Activated T-cell treated with anti-CD3 and anti-CD28 coated beads, Interleukin-2, amount 50 U/mL, for 4 hours (primary cell): ENCODE data around the gene DNAJA1. TPM values are rescaled to one million over a fixed set of nuclear protein-coding genes. Genes with fewer than 3 reads are reported as not detected.
"Not testable (repeated sequence)": the region's sequence is repeated elsewhere in the genome, so short reads cannot be mapped to it uniquely, and the experiment has no call there.

Experiments used
- ATAC-seq, 2 donors: fragments of 200-7000 bp; cut with Tn5 transposase; one replicate each; pipeline ENCODE4 v1.10.0; 2021
- DNase-seq: peaks from one replicate; pipeline ENCODE4 v3.0.0-alpha.2; 2020
- H3K27me3 Mint-ChIP-seq: one replicate; pipeline ENCODE4 v1.8.0; 2021; ENCODE audit warnings: low read depth, mixed read lengths
- H3K36me3 Mint-ChIP-seq: one replicate; pipeline ENCODE4 v1.8.0; 2022; ENCODE audit warnings: mixed read lengths; ENCODE audit not compliant: insufficient read depth
- H3K4me1 Mint-ChIP-seq: one replicate; pipeline ENCODE4 v1.8.0; 2021; ENCODE audit warnings: low read depth, mixed read lengths
- H3K4me3 Mint-ChIP-seq: one replicate; pipeline ENCODE4 v1.8.0; 2021; ENCODE audit warnings: mild to moderate bottlenecking, moderate library complexity, mixed read lengths
- H3K9me3 Mint-ChIP-seq: one replicate; pipeline ENCODE4 v1.8.0; 2021; ENCODE audit warnings: mixed read lengths
- total RNA-seq, 3 donors: library from RNA; stranded (reverse); gene quantifications; one replicate each; pipeline ENCODE4 v1.2.1, GENCODE V29; 2021

Gene DNAJA1
- 100 to 1,000 TPM; 304 to 321 (median 315) TPM for total RNA-seq

GRCh38 chr9:33024966-33025571 lies at the start of gene DNAJA1:
Gene DNAJA1 (plus strand): TSS chr9:33025273. CDS start chr9:33026485, 1,212 bp downstream.
- Mint-ChIP-seq H3K4me1 (peaks cover 63% of the 10 kb centered on the region), H3K9me3 (no peaks in the 10 kb centered on the region), H3K36me3 (peaks cover 34% of the 10 kb centered on the region), H3K4me3 (peak within 1 kb of the TSS; percentile 98), H3K27me3 (no peaks in the 10 kb centered on the region)
- DNase-seq (peak; percentile 95), ATAC-seq (peak; percentile 84 to 88)

DNA sequence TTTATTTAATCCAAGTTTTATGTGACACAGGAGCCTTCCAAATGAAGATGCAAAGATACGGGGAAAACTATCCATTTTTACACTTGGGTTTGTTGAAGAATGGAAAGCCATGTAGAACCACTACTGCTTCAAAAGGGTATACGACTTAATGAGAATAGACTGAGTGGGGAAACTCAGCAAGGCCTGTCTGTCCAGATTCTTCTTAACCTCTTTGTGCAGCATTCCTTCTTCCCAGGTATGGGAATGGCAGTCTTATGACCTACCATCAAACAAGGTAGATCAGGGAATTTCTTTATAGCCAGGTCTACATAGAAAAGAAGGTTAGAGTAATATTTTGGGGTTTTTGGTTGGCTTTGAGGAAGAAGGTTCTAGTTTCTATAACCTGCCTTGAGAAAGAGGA lies 47.0 kb upstream of the DNAJA1 start:
- DNase-seq: no peak
- no peak overlapping the region for H3K4me3 Mint-ChIP-seq
- peaks cover 36% of the 10 kb centered on the region for H3K36me3 Mint-ChIP-seq
- no peaks in the 10 kb centered on the region for H3K27me3 Mint-ChIP-seq
- no peaks in the 10 kb centered on the region for H3K4me1 Mint-ChIP-seq
- no peaks in the 10 kb centered on the region for H3K9me3 Mint-ChIP-seq
- no peak for ATAC-seq

DNA sequence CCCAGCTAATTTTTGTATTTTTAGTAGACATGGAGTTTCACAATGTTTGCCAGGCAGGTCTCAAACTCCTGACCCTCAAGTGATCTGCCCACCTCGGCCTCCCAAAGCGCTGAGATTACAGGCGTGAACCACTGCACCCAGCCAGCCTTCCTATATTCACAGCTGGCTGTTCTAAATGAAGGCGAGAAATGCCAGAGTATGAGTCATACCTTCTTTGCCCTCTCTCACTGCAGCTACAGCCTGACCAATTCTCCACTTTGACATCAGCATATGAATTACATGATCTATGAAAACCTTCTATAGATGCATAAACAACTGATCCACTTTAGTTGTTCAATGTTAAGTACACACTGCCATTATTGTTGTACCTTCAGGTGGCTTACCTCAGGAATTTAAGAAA lies 38.1 kb upstream of the DNAJA1 start:
- Mint-ChIP-seq H3K36me3 (peaks cover 41% of the 10 kb centered on the region), H3K9me3 (no peaks in the 10 kb centered on the region)

GRCh38 chr9:32989660-32990059 lies 35.4 kb upstream of the DNAJA1 start:
- Mint-ChIP-seq H3K4me3 (no peak overlapping the region), H3K4me1 (peaks cover 10% of the 10 kb centered on the region), H3K27me3 (no peaks in the 10 kb centered on the region), H3K36me3 (peaks cover 33% of the 10 kb centered on the region), H3K9me3 (no peaks in the 10 kb centered on the region)
- ATAC-seq (no peak), DNase-seq (no peak)

More for the DNA sequence above, 38.1 kb upstream of the DNAJA1 start:
- no peak for DNase-seq
- H3K27me3 Mint-ChIP-seq: no peaks in the 10 kb centered on the region
- H3K4me3 Mint-ChIP-seq: no peak overlapping the region
- H3K4me1 Mint-ChIP-seq: no peaks in the 10 kb centered on the region
- ATAC-seq: no peak

DNA sequence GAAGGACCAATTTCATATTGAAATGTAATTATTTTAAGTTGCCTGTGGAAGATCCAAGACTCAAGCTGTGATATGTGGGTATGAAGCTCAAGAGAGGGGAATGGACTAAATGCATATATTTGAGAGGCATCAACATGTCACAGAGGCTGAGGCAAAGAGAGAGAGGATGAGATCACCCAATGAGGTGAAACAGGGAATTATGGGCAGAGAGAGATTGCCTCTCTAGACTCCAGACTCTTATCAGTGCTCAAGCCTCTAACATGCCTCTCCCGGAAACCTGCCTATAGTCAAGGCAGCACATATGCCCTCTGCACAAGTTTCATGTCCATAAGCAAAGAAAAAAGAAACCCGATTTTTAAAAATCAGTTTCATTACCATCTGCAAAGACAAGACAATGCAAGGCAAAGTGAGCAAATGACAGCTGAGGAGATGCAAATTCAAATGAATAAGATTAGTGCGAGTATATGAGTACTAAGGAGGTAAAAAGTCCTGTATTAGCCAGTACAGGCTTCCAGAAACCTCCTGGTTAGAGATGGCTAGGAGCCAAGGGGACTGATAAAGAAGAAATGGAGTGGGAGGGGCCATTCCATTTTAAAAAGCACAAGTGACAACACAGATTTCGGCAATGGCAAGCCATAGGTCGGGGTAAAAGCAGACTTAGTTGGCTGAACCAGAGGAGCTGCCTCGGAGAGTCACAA lies 33.0 kb upstream of the DNAJA1 start:
- peaks cover 13% of the 10 kb centered on the region for H3K4me1 Mint-ChIP-seq
- H3K27me3 Mint-ChIP-seq: no peaks in the 10 kb centered on the region
- ATAC-seq (no peak), DNase-seq (no peak)
- no peak overlapping the region for H3K4me3 Mint-ChIP-seq
- peaks cover 41% of the 10 kb centered on the region for H3K36me3 Mint-ChIP-seq
- H3K9me3 Mint-ChIP-seq: no peaks in the 10 kb centered on the region

GRCh38 chr9:32992595-32993238 lies 32.4 kb upstream of the DNAJA1 start:
- Mint-ChIP-seq H3K9me3 (no peaks in the 10 kb centered on the region), H3K4me1 (peaks cover 18% of the 10 kb centered on the region), H3K4me3 (no peak overlapping the region), H3K27me3 (no peaks in the 10 kb centered on the region), H3K36me3 (peaks cover 41% of the 10 kb centered on the region)
- ATAC-seq (no peak), DNase-seq (no peak)

DNA sequence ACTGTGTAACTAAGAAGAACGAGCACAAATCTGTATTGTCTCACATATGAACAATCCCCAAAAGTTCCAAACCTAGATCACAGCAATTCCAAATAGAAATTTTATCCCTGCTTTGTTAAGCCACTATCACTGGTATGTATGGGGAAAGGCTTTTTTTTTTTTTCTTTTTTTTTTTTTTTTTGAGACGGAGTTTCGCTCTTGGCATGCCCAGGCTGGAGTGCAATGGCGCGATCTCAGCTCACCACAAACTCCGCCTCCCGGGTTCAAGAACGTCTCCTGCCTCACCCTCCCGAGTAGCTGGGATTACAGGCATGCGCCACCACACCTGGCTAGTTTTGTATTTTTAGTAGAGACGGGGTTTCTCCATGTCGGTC lies 24.4 kb upstream of the DNAJA1 start:
- H3K9me3 Mint-ChIP-seq, H3K27me3 Mint-ChIP-seq: not testable (repeated sequence)
- Mint-ChIP-seq H3K4me1 (peaks cover 32% of the 10 kb centered on the region), H3K36me3 (peaks cover 23% of the 10 kb centered on the region), H3K4me3 (peak overlapping the region; percentile 98)
- ATAC-seq (peak; percentile 3 to 20), DNase-seq (peak; percentile 9)

DNA sequence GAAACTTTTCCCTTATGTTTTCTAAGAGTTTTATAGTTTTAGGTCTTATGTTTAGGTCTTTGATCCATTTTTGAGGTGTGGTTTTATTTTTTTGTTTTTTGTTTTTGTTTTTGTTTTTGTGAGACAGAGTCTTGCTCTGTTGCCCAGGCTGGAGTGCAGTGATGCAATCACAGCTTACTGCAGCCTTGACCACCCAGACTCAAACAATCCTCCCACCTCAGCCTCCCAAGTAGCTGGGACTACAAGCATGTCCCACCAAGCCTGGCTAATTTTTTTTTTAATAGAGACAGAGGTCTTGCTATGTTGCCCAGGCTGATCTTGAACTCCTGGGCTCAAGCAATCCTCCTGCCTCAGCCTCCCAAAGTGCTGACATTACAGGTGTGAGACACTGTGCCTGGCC lies 19.7 kb upstream of the DNAJA1 start:
- DNase-seq, H3K36me3 Mint-ChIP-seq, ATAC-seq, H3K4me1 Mint-ChIP-seq, H3K4me3 Mint-ChIP-seq, H3K9me3 Mint-ChIP-seq, H3K27me3 Mint-ChIP-seq: not testable (repeated sequence)

- Mint-ChIP-seq H3K9me3 (no peaks in the 10 kb centered on the region), H3K27me3 (no peaks in the 10 kb centered on the region), H3K4me3 (no peak overlapping the region), H3K36me3 (peaks cover 4% of the 10 kb centered on the region), H3K4me1 (no peaks in the 10 kb centered on the region)
- DNase-seq: no peak
- ATAC-seq: no peak
Observed at GRCh38 chr9:33007755-33008154, 17.3 kb upstream of the DNAJA1 start.

DNA sequence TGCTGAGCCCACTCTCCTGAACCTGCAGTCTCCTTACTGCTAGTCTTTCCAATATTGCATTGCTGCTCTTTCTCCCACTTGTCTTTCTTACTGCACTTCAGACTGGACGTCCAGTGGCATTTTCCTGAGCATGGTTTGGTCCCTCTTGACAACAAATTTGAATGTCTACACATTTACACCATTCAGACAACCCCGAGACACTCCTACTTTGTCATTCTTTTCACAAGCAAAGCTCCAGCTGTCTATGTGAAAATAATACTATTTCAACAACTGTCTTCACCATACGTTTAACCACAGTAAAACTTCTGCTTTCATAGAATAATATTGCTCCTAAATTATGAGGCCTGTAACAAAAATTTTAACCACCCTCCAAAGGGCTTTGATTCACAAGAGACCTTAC lies 13.2 kb upstream of the DNAJA1 start:
- H3K4me1 Mint-ChIP-seq: no peaks in the 10 kb centered on the region
- peaks cover 4% of the 10 kb centered on the region for H3K36me3 Mint-ChIP-seq
- no peak overlapping the region for H3K4me3 Mint-ChIP-seq
- ATAC-seq (no peak), DNase-seq (no peak)
- no peaks in the 10 kb centered on the region for H3K27me3 Mint-ChIP-seq
- no peaks in the 10 kb centered on the region for H3K9me3 Mint-ChIP-seq

- DNase-seq (no peak), ATAC-seq (no peak)
- no peak overlapping the region for H3K4me3 Mint-ChIP-seq
- peaks cover 4% of the 10 kb centered on the region for H3K36me3 Mint-ChIP-seq
- H3K4me1 Mint-ChIP-seq: no peaks in the 10 kb centered on the region
- H3K9me3 Mint-ChIP-seq: no peaks in the 10 kb centered on the region
- no peaks in the 10 kb centered on the region for H3K27me3 Mint-ChIP-seq
Observed at GRCh38 chr9:33012328-33013069, 12.6 kb upstream of the DNAJA1 start.

DNA sequence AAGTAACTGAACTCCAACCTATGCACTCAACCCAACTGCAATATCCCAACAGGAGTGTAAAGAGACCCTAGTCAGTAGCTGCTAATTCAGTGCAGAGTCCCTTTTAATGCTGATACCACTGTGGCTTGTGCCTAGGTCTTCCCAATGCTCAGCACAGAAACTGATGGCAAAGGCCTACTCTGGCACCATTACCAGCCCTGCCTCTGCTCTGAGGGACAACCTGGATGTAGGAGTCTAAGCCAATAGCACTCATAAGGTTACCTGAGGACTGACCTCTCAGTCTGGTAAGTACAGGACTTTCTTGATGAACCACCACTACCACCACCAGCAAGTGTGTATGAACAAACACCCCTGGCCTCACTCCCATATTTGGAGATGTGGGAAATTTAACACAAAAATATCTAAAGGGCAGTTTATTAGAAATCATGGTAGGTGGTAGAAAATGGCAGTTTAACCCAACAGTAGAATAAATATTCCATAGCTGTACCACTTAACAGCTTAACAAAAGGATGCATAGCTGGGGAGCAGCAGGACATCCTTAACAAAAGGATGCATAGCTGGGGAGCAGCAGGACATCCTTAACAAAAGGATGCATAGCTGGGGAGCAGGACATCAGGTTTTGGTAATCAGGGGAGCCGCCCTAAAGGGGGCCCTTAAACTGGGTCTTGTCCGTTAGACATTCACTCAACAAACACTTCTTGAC lies 11.0 kb upstream of the DNAJA1 start:
- Mint-ChIP-seq H3K27me3 (no peaks in the 10 kb centered on the region), H3K9me3 (no peaks in the 10 kb centered on the region), H3K4me1 (no peaks in the 10 kb centered on the region), H3K4me3 (no peak overlapping the region), H3K36me3 (peaks cover 4% of the 10 kb centered on the region)
- ATAC-seq (no peak), DNase-seq (no peak)

DNA sequence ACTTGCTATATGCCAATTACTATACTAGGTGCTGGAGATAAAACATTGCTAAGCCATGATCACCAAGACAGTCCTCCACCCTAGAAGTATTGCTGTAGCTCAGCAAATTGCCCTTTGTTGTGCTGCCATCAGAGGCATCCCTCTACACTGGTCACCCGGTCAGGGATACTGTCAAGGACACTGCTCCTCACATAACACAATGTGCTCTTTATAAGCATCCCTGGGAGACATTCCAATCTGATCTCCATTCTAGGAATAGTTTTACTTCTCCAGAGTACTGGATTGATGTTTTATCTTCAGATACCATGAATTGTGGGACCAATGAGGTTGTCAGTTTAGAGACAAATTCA lies 10.4 kb upstream of the DNAJA1 start:
- no peak overlapping the region for H3K4me3 Mint-ChIP-seq

More for the DNA sequence above, 10.4 kb upstream of the DNAJA1 start:
- H3K27me3 Mint-ChIP-seq: no peaks in the 10 kb centered on the region
- no peaks in the 10 kb centered on the region for H3K9me3 Mint-ChIP-seq
- peaks cover 2% of the 10 kb centered on the region for H3K36me3 Mint-ChIP-seq
- ATAC-seq: no peak
- H3K4me1 Mint-ChIP-seq: no peaks in the 10 kb centered on the region
- DNase-seq: no peak
